ENCODE measurements around the gene TMC1.
"Not testable (repeated sequence)": the region's sequence is repeated elsewhere in the genome, so short reads cannot be mapped to it uniquely, and the experiment has no call there.

DNA sequence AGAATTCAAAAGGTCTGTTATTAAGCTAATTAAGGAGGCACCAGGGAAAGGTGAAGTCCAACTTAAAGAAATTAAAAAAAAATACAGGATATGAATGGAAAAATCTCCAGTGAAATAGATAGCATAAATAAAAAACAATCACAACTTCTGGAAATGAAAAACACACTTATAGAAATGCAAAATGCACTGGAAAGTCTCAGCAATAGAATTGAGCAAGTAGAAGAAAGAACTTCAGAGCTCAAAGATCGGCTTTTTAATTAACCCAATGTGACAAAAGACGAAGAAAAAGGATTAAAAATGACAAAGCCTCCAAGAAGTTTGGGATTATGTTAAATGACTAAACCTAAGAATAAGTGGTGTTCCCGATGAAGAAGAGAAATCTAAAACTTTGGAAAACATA, 323.6 kb downstream of the TMC1 start:
- TF ChIP-seq, protein P1, sequence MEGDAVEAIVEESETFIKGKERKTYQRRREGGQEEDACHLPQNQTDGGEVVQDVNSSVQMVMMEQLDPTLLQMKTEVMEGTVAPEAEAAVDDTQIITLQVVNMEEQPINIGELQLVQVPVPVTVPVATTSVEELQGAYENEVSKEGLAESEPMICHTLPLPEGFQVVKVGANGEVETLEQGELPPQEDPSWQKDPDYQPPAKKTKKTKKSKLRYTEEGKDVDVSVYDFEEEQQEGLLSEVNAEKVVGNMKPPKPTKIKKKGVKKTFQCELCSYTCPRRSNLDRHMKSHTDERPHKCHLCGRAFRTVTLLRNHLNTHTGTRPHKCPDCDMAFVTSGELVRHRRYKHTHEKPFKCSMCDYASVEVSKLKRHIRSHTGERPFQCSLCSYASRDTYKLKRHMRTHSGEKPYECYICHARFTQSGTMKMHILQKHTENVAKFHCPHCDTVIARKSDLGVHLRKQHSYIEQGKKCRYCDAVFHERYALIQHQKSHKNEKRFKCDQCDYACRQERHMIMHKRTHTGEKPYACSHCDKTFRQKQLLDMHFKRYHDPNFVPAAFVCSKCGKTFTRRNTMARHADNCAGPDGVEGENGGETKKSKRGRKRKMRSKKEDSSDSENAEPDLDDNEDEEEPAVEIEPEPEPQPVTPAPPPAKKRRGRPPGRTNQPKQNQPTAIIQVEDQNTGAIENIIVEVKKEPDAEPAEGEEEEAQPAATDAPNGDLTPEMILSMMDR (IDR thresholded peaks at IDR 0.05 in 4 of 5, conservative IDR thresholded peaks at IDR 0.05 in 1 of 5), result not testable (repeated sequence)
- not testable (repeated sequence) for TF ChIP-seq POLR2A (IDR thresholded peaks at IDR 0.05)
